HCT116 (cell line): ENCODE results near the gene CAPG. TPM values are rescaled to one million over a fixed set of nuclear protein-coding genes. Genes with fewer than 3 reads are reported as not detected.

Experiments
- ATAC-seq: fragments of 200-7000 bp; cut with Tn5 transposase; 2 replicates; pipeline ENCODE4 v1.9.1; 2020; ENCODE audit warnings: mild to moderate bottlenecking, moderate library complexity
- BruUV-seq: library from RNA; stranded (reverse); fragments of 400-500 nt; replicated peaks from 2 replicates; lab custom pipeline; 2021; lab: Mats Ljungman, UMichigan
- CTCF ChIA-PET: fragments of 300-600 bp; sonication (Branson Sonifier 250); formaldehyde crosslinking; loops from one replicate; lab custom pipeline; 2021; ENCODE audit warnings: antibody characterized with exemption; lab: Charles Lee
- POLR2A ChIA-PET: fragments of 300-600, 350-600 bp; sonication (Branson Sonifier 250); formaldehyde crosslinking; loops from one replicate; lab custom pipeline; 2021; ENCODE audit warnings: antibody characterized with exemption; lab: Charles Lee
- RAD21 ChIA-PET, 2 experiments: fragments of 300-600 bp; sonication (Branson Sonifier 250); formaldehyde crosslinking; loops; one replicate each; lab custom pipeline; 2023; ENCODE audit warnings: low total read pairs in 2 of 2; ENCODE audit not compliant: uncharacterized antibody in 2 of 2, unreplicated experiment in 2 of 2, low non-redundant PET in 1 of 2; lab: Charles Lee
- DNase-seq: peaks from one replicate; pipeline ENCODE4 v3.0.0-alpha.2; 2010; ENCODE audit warnings: low read depth, low spot score
- H2AFZ ChIP-seq: fragments of 200-600 bp; shearing (Covaris generic), sonication (generic); 2 replicates; pipeline ENCODE4 v1.6.1; 2017; ENCODE audit warnings: low read depth, mixed run types, mixed read lengths, antibody characterized with exemption, low read length; ENCODE audit not compliant: poor library complexity, severe bottlenecking
- H3K27ac ChIP-seq: 2 replicates; pipeline ENCODE4 v1.5.1; 2012; ENCODE audit warnings: low read depth, low read length
- H3K27me3 ChIP-seq: fragments of 200-600 bp; sonication (generic); 2 replicates; pipeline ENCODE4 v1.6.1; 2016; ENCODE audit warnings: mixed run types, low read length, mixed read lengths; ENCODE audit not compliant: insufficient read depth
- H3K36me3 ChIP-seq, 2 experiments: fragments of 200-500 bp in 1 of 2; fragments of 200-600 bp in 1 of 2; sonication (Bioruptor generic) in 1 of 2; sonication (generic) in 1 of 2; 2 replicates each; pipeline versions ENCODE4 v1.5.1 to v1.6.1; 2014 to 2016; ENCODE audit warnings: low read length in 2 of 2, inconsistent platforms in 1 of 2, mixed read lengths in 1 of 2, mixed run types in 1 of 2; ENCODE audit not compliant: insufficient read depth in 2 of 2, control insufficient read depth in 1 of 2
- H3K4me1 ChIP-seq, 2 experiments: fragments of 200-600 bp in 1 of 2; sonication (generic) in 1 of 2; 2 replicates each; pipeline versions ENCODE4 v1.5.1 to v1.6.1; 2012 to 2017; ENCODE audit warnings: low read length in 2 of 2, inconsistent platforms in 1 of 2, mild to moderate bottlenecking in 1 of 2, mixed read lengths in 1 of 2, mixed run types in 1 of 2, moderate library complexity in 1 of 2; ENCODE audit not compliant: insufficient read depth in 2 of 2, control insufficient read depth in 1 of 2
- H3K4me2 ChIP-seq: fragments of 200-600 bp; sonication (generic); 2 replicates; pipeline ENCODE4 v1.6.1; 2017; ENCODE audit warnings: mixed run types, low read length, mixed read lengths
- H3K4me3 ChIP-seq, 2 experiments: fragments of 200-600 bp in 1 of 2; sonication (generic) in 1 of 2; replicated peaks in 1 of 2; 2 replicates each; pipeline ENCODE4 v1.5.1; 2011 to 2016; ENCODE audit warnings: low read length in 2 of 2, control low read depth in 1 of 2, low read depth in 1 of 2, mild to moderate bottlenecking in 1 of 2, mixed read lengths in 1 of 2, mixed run types in 1 of 2
- H3K79me2 ChIP-seq: fragments of 200-600 bp; sonication (generic); 2 replicates; pipeline ENCODE4 v1.6.1; 2017; ENCODE audit warnings: mild to moderate bottlenecking, mixed run types, low read length, moderate library complexity, mixed read lengths; ENCODE audit not compliant: insufficient read depth
- H3K9ac ChIP-seq: fragments of 200-600 bp; sonication (generic); 2 replicates; pipeline ENCODE4 v1.6.1; 2016; ENCODE audit warnings: low read length, mixed read lengths
- H3K9me2 ChIP-seq: fragments of 200-600 bp; sonication (generic), shearing (Covaris generic); 2 replicates; pipeline ENCODE4 v1.6.1; 2017; ENCODE audit warnings: mixed run types, mild to moderate bottlenecking, moderate library complexity; ENCODE audit not compliant: insufficient read depth
- H3K9me3 ChIP-seq, 2 experiments: fragments of 200-500 bp in 1 of 2; fragments of 200-600 bp in 1 of 2; sonication (Bioruptor generic) in 1 of 2; sonication (generic) in 1 of 2; 2 replicates each; pipeline ENCODE4 v1.6.1; 2014 to 2017; ENCODE audit warnings: low read length in 2 of 2, mixed read lengths in 2 of 2, inconsistent platforms in 1 of 2, low read depth in 1 of 2, mild to moderate bottlenecking in 1 of 2, mixed run types in 1 of 2, moderate library complexity in 1 of 2; ENCODE audit not compliant: control insufficient read depth in 1 of 2, insufficient read depth in 1 of 2
- H4K20me1 ChIP-seq: fragments of 200-600 bp; sonication (generic), shearing (Covaris generic); 2 replicates; pipeline ENCODE4 v1.6.1; 2017; ENCODE audit warnings: mixed run types, mild to moderate bottlenecking, moderate library complexity; ENCODE audit not compliant: insufficient read depth
- CEBPB ChIP-seq: IDR thresholded peaks from 2 replicates; pipeline ENCODE4 v1.6.1; 2012; ENCODE audit warnings: low read depth
- ELF1 ChIP-seq: IDR thresholded peaks from 2 replicates; pipeline ENCODE4 v1.6.1; 2012; ENCODE audit warnings: low read depth, borderline replicate concordance
- EZH2phosphoT487 ChIP-seq: fragments of 200-600 bp; IDR thresholded peaks from 2 replicates; pipeline ENCODE4 v1.6.1; 2018; ENCODE audit warnings: antibody characterized with exemption, borderline replicate concordance
- FOSL1 ChIP-seq: IDR thresholded peaks from 2 replicates; pipeline ENCODE4 v1.6.1; 2012; ENCODE audit warnings: low read depth
- POLR2A ChIP-seq: IDR thresholded peaks from 2 replicates; pipeline ENCODE4 v1.7.0; 2011; ENCODE audit warnings: borderline replicate concordance; ENCODE audit not compliant: insufficient read depth, insufficient read length; ENCODE audit errors: extremely low read depth
- POLR2AphosphoS5 ChIP-seq: IDR thresholded peaks from 2 replicates; pipeline ENCODE4 v1.6.1; 2011; ENCODE audit warnings: mild to moderate bottlenecking, low read depth, low read length, moderate library complexity
- SIN3A ChIP-seq: IDR thresholded peaks from 2 replicates; pipeline ENCODE4 v1.6.1; 2012; ENCODE audit warnings: low read depth
- SP1 ChIP-seq: IDR thresholded peaks from 2 replicates; pipeline ENCODE4 v1.6.1; 2012; ENCODE audit warnings: low read depth
- SRF ChIP-seq: IDR thresholded peaks from 2 replicates; pipeline ENCODE4 v1.6.1; 2012; ENCODE audit warnings: low read depth
- TCF7L2 ChIP-seq: IDR thresholded peaks from 2 replicates; pipeline ENCODE4 v1.7.0; 2011; ENCODE audit warnings: borderline replicate concordance, inconsistent platforms; ENCODE audit not compliant: insufficient read depth, insufficient read length; ENCODE audit errors: extremely low read depth
- ZNF274 ChIP-seq: fragments of 200-500 bp; sonication (Bioruptor generic); IDR thresholded peaks from 2 replicates; pipeline ENCODE4 v1.6.1; 2014; ENCODE audit warnings: mild to moderate bottlenecking, low read depth, low read length, inconsistent platforms
- intact Hi-C: fragments of 100-400 bp; cut with micrococcal nuclease; formaldehyde crosslinking; loops from 2 replicates; pipeline ENCODE4 v1.10.0; 2022
- total RNA-seq: library from RNA; stranded (reverse); gene quantifications from one replicate; pipeline ENCODE4 v1.2.1, GENCODE V29; 2021; ENCODE audit not compliant: unreplicated experiment
- TF ChIP-seq, protein P1 (sequence below), 3 experiments: fragments of 200-600 bp in 1 of 3; sonication (generic) in 1 of 3; IDR thresholded peaks in 2 of 3; conservative IDR thresholded peaks in 1 of 3; 2 replicates each; pipeline ENCODE4 v1.5.1; 2012 to 2017; ENCODE audit warnings: low read depth in 2 of 3, low read length in 2 of 3, antibody characterized with exemption in 1 of 3, borderline replicate concordance in 1 of 3, control low read depth in 1 of 3, mild to moderate bottlenecking in 1 of 3, mixed read lengths in 1 of 3, mixed run types in 1 of 3, moderate library complexity in 1 of 3; ENCODE audit not compliant: insufficient read depth in 1 of 3
- TF ChIP-seq, protein P2 (sequence below): IDR thresholded peaks from 2 replicates; pipeline ENCODE4 v1.6.1; 2012

Gene CAPG
- total RNA-seq, 1 experiment from 2014 or later, result 223 TPM

DNA sequence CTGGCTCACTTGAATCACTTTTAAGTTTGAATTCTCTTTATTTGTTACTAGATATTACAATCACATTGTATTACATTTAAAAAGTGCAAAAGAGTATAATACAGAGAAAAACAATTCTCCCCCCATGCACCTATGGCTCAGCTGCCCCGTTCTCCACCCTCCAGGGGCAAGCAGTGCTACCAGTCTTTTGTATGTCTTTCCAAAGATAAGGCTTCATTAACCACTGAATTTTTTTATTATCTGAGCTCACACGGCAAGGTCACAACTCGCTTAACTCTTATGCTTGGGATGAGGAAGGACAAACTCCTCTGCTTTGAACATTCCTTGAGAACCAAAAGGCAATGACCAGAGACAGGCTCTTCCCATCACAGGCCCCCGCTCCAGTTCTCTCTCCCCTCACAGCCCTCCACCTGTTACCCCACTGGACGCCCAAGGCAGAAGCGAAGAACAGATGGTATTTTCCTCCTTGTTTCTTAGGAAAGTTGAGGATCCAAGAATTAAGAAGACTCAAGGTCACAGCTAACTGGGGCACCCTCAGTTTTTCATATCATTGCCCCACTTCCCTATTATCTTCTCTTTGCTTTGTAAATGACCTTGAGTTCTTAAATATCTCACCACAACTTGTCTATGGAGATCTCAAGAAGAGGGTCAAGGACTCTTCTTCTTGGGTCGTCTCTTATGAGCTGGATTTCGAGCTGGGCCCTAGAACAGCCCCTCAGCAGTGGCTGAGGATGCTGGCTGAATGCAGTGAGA, 38.5 kb upstream of the CAPG start:
- no TSS peak for BruUV-seq
- no peak for ATAC-seq
- Histone ChIP-seq H3K36me3 (no peaks in the 10 kb centered on the region), H3K4me3 (no peak overlapping the region), H3K79me2 (no peaks in the 10 kb centered on the region), H3K4me2 (no peak overlapping the region), H3K4me1 (peaks cover 27 to 29% of the 10 kb centered on the region in 2 experiments), H4K20me1 (no peaks in the 10 kb centered on the region), H2AFZ (no peak overlapping the region), H3K27me3 (no peaks in the 10 kb centered on the region), H3K9ac (no peak overlapping the region), H3K9me3 (no peaks in the 10 kb centered on the region), H3K27ac (no peak overlapping the region), H3K9me2 (no peaks in the 10 kb centered on the region)
- TF ChIP-seq SIN3A, result no peak
- no peak for TF ChIP-seq FOSL1
- no peak for TF ChIP-seq TCF7L2
- TF ChIP-seq POLR2AphosphoS5, result no peak
- no peak for TF ChIP-seq ZNF274
- CTCF ChIA-PET, result no interaction called here
- intact Hi-C loops, result no loop called here
- POLR2A ChIA-PET, result interaction anchor here (0.6 to 3.9 kb wide), 4 partner anchors 9 to 97 kb away, joined by 3 to 23 read pairs (median 4); no protein-coding TSS in a partner anchor
- DNase-seq, result no peak
- RAD21 ChIA-PET, result no interaction called here

DNA sequence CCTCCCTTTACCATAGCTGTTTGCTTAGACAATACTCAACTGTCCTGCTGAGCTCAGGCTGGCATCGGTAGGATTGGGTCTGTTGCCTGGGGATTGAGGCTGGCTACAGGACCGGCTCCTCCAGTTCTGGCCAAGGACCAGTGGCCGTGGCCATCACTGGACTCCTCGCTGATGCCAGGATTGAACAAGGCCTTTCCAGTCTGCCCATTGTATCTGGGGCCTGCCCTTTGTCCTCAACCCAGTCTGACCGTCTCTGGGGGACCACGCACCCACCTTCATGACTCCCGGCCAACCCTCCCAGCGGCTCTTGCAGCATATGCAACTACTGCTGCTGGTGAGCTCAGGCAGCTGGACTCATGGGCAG, 37.0 kb upstream of the CAPG start:
- Histone ChIP-seq H3K4me2 (no peak overlapping the region), H4K20me1 (no peaks in the 10 kb centered on the region), H3K9me2 (no peaks in the 10 kb centered on the region), H2AFZ (no peak overlapping the region), H3K9ac (no peak overlapping the region), H3K9me3 (no peaks in the 10 kb centered on the region), H3K27me3 (no peaks in the 10 kb centered on the region), H3K27ac (no peak overlapping the region; the same call in 1 of the 2 replicates), H3K4me3 (no peak overlapping the region), H3K36me3 (no peaks in the 10 kb centered on the region), H3K79me2 (no peaks in the 10 kb centered on the region), H3K4me1 (peaks cover 23 to 26% of the 10 kb centered on the region in 2 experiments)
- POLR2A ChIA-PET, result interaction anchor here (2.0 to 6.7 kb wide), 3 partner anchors 10 to 99 kb away, joined by 6 to 45 read pairs (median 23); partner anchors contain the start of gene MAT2A
- RAD21 ChIA-PET, result no interaction called here
- intact Hi-C loops, result no loop called here
- ATAC-seq, result no peak
- CTCF ChIA-PET, result no interaction called here
- no peak for DNase-seq
- no TSS peak for BruUV-seq
- TF ChIP-seq POLR2A, result no peak
- TF ChIP-seq TCF7L2, result no peak
- TF ChIP-seq SRF, result no peak
- no peak for TF ChIP-seq SIN3A
- no peak for TF ChIP-seq FOSL1
- TF ChIP-seq POLR2AphosphoS5, result no peak
- TF ChIP-seq, protein P1, sequence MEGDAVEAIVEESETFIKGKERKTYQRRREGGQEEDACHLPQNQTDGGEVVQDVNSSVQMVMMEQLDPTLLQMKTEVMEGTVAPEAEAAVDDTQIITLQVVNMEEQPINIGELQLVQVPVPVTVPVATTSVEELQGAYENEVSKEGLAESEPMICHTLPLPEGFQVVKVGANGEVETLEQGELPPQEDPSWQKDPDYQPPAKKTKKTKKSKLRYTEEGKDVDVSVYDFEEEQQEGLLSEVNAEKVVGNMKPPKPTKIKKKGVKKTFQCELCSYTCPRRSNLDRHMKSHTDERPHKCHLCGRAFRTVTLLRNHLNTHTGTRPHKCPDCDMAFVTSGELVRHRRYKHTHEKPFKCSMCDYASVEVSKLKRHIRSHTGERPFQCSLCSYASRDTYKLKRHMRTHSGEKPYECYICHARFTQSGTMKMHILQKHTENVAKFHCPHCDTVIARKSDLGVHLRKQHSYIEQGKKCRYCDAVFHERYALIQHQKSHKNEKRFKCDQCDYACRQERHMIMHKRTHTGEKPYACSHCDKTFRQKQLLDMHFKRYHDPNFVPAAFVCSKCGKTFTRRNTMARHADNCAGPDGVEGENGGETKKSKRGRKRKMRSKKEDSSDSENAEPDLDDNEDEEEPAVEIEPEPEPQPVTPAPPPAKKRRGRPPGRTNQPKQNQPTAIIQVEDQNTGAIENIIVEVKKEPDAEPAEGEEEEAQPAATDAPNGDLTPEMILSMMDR (IDR thresholded peaks at IDR 0.05 in 2 of 3, conservative IDR thresholded peaks at IDR 0.05 in 1 of 3; ENCODE audit: borderline replicate concordance in 1 of 3, insufficient read depth in 1 of 3, low read depth in 2 of 3, low read length in 2 of 3), result no peak
- TF ChIP-seq SP1, result no peak
- no peak for TF ChIP-seq CEBPB
- TF ChIP-seq, protein P2, sequence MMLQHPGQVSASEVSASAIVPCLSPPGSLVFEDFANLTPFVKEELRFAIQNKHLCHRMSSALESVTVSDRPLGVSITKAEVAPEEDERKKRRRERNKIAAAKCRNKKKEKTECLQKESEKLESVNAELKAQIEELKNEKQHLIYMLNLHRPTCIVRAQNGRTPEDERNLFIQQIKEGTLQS, result no peak
- TF ChIP-seq ELF1, result no peak
- no peak for TF ChIP-seq EZH2phosphoT487
- no peak for TF ChIP-seq ZNF274
